Measurements from ENCODE around the gene PIH1D2.
"Not testable (repeated sequence)": the region's sequence is repeated elsewhere in the genome, so short reads cannot be mapped to it uniquely, and the experiment has no call there.

The PIH1D2 gene, protein sequence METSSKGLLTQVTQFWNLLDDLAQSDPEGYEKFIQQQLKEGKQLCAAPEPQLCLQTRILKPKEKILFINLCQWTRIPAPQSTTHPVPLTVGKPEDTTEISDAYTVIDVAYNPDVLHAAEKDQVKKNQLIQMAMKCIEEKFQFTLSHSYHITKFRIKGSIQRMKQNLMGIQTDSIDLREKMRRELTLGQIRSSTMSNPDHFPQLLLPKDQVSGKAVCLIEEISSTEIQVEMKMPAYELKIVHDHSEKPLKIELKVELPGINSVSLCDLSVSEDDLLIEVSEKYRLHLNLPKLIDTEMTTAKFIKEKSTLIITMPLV

GRCh38 chr11:112073941-112074811, at the start of gene PIH1D2, which contains the start of gene NKAPD1:
Gene PIH1D2, minus strand, starts transcription at chr11:112074017. Its CDS starts 843 bp downstream, at chr11:112073174.
Gene NKAPD1, plus strand, starts transcription at chr11:112074299. Its CDS starts 1,276 bp downstream, at chr11:112075575.
- H3K27ac ChIP-seq, result peak within 1 kb of the TSS; percentile 87
- DNase-seq (ENCODE audit: low read depth, low spot score), result peak; percentile 34

- no peak overlapping the region for H3K27ac ChIP-seq
These were observed 49.3 kb upstream of the PIH1D2 start for GRCh38 chr11:112123129-112123528.

DNA sequence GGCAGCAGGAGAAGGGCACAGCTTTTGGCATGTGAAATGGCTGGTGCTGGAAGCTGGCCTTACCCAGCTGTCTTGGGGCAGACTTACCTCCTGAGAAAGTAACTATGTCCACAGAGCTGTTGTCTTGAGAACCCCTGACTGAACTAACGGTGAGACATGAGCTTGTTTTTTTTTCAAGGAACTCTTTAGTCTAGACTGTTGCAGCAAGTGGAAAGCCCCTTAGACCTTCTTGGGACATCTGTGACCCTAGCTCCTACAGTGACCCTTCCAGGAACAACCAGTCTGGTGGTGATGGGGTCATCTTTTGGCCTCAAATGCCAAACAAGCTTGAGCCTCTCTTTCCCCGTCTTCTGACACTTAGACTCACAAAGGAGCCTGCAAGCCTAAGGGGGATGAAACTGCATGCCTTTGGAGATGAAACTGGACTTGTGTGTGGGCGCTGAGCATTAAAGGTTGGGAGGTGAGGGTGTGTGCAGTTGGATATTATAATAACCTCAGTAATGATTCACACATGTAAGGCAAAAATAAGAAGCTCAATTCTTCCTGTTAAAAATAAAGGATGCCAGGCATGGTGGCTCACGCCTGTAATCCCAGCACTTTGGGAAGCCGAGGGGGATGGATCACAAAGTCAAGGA, 48.3 kb upstream of the PIH1D2 start:
- no peak for DNase-seq (ENCODE audit: low read depth, low spot score)
- H3K27ac ChIP-seq, result no peak overlapping the region

More at GRCh38 chr11:112123129-112123528, 49.3 kb upstream of the PIH1D2 start:
- no peak for DNase-seq (ENCODE audit: low read depth, low spot score)

GRCh38 chr11:112118176-112118575, 44.4 kb upstream of the PIH1D2 start:
- no peak for DNase-seq (ENCODE audit: low read depth, low spot score)
- H3K27ac ChIP-seq, result no peak overlapping the region

GRCh38 chr11:112115386-112115785, 41.6 kb upstream of the PIH1D2 start:
- no peak for DNase-seq (ENCODE audit: low read depth, low spot score)
- no peak overlapping the region for H3K27ac ChIP-seq

GRCh38 chr11:112114460-112114859, 40.6 kb upstream of the PIH1D2 start:
- no peak overlapping the region for H3K27ac ChIP-seq
- no peak for DNase-seq (ENCODE audit: low read depth, low spot score)

DNA sequence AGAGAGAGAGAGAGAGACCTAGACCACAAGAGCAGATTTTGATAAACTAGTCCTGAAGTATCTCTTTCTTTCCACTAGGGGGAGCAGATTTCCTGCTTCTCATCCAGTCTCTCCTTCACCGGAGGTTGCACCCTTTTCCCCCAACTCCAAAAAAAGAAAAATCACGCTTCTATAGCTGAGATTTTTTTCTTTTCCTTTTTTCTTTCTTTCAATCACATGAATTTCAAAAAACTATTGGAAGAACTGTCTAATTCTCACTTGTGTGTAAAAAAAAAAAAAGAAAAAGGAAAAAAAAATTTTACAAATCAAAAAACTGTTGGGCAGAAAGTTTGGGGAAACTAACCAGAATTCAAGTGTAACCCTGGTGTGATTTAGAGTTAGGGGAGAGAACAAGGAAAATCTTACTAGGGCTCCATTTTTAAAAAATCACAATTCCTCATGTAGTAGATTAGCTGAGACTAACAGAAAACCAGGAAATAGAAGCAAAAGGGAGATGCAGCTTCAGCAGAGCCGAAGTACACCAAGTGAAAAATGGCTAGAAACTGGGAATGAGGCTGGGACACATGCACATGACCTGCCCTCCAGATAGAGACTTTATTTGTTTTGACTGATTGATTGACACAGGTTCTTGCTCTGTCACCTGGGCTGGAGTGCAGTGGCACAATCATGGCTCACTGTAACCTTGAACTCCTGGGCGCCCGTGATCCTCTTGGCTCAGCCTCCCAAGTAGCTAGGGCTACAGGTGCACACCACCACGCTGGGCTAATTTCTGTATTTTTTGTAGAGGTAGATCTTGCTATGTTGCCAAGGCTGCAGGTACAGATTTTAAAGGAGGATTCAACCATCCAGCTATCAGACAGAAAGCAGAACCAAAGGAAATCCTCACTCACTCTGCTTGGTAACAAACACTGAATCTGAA, 40.0 kb upstream of the PIH1D2 start:
- no peak overlapping the region for H3K27ac ChIP-seq
- DNase-seq (ENCODE audit: low read depth, low spot score), result no peak

GRCh38 chr11:112106070-112106469, 32.3 kb upstream of the PIH1D2 start:
- no peak for DNase-seq (ENCODE audit: low read depth, low spot score)
- H3K27ac ChIP-seq, result no peak overlapping the region

DNA sequence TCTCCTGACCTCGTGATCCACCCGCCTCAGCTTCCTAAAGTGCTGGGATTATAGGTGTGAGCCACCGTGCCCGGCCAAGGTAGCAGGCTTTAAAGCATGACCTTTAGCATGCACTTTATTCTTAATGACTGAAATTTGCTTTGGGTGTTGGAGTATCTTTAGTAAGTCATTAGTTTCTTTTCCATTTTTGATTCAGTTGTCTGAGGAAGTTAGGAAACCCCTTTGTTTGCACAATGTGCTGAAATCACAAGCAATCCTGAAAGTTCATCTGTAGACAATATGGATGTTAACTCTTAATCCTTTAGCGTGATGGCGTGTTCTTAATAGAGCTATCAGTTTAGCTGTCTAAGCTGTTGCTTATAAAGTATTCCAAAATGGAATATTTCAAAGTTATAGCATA, 29.6 kb upstream of the PIH1D2 start:
- H3K27ac ChIP-seq, result no peak overlapping the region
- no peak for DNase-seq (ENCODE audit: low read depth, low spot score)

DNA sequence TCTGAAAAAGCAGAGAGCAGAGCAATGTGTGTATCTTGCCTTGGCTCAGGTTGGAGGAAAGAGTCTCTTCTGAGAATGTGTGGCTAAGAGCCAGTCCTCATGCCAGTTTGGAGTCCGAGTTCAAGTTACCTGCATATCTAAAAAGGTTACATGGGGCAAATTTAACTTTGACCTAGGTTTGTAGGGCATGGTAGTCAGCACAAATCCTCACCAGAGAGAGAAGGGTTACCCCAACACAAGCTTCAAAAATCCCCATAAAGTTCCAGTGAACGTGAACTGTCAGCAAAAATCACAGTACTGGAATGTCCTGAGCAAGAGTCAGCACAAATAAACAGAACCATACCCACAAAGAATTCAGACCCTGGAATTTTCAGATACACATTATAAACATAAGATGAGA, 26.6 kb upstream of the PIH1D2 start:
- no peak for DNase-seq (ENCODE audit: low read depth, low spot score)
- H3K27ac ChIP-seq, result no peak overlapping the region

GRCh38 chr11:112097734-112098528, 24.1 kb upstream of the PIH1D2 start:
- H3K27ac ChIP-seq, result no peak overlapping the region
- DNase-seq (ENCODE audit: low read depth, low spot score), result no peak

DNA sequence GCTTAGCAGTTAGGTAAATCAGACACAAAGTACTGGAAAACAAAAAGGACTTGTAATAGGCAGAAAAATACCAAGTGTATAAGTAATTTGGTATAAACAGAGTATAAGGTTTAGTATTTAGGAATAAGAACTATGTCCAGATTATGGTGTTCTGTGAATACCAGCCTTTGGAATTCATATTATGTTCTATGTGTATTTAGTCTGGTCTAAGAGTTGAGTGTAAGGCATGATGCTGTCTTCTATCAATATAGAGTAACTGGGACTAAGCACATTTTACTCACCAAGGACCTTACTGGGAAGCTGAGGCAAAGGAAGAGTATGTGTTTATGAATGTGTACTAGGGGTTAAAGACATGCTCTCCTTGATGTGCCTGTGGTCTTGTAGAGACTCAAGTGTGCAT, 22.4 kb upstream of the PIH1D2 start:
- no peak overlapping the region for H3K27ac ChIP-seq
- DNase-seq (ENCODE audit: low read depth, low spot score), result no peak

GRCh38 chr11:112095302-112095701, 21.5 kb upstream of the PIH1D2 start:
- DNase-seq (ENCODE audit: low read depth, low spot score); H3K27ac ChIP-seq: not testable (repeated sequence)

DNA sequence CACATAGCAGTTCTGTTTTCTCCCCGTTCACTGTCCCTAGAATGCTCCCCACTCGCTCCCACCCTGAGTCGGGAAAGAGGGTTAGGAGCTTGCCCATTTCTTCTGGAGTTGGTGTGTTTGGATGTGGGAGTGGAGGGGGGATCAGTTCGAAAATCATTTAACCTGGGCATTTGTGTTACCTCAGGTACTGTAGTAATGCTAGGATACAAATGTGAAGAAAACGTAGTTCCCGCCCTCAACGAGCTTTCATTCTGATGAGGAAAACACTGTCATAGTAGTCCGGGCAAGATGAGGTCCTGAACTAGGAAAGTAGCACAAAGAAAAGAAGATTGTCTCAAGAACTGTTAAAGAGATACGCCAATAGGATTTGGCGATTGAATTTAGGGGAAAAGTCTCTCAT, 13.4 kb upstream of the PIH1D2 start:
- no peak for DNase-seq (ENCODE audit: low read depth, low spot score)

GRCh38 chr11:112086422-112087191, 12.8 kb upstream of the PIH1D2 start, which contains the start of the genes SDHD and TIMM8B:
Gene SDHD, plus strand, starts transcription at chr11:112086873. Its CDS starts 35 bp downstream, at chr11:112086908.
Gene TIMM8B, minus strand, starts transcription at chr11:112086756. Its CDS starts 33 bp downstream, at chr11:112086723.
- H3K27ac ChIP-seq, result peak within 1 kb of the TSS; percentile 44
- DNase-seq (ENCODE audit: low read depth, low spot score), result peak; percentile 79

More for the DNA sequence above, 13.4 kb upstream of the PIH1D2 start:
- H3K27ac ChIP-seq, result peak overlapping the region; percentile 44

GRCh38 chr11:112085822-112086421, 12.1 kb upstream of the PIH1D2 start:
- DNase-seq (ENCODE audit: low read depth, low spot score), result no peak
- H3K27ac ChIP-seq, result peak overlapping the region; percentile 44

DNA sequence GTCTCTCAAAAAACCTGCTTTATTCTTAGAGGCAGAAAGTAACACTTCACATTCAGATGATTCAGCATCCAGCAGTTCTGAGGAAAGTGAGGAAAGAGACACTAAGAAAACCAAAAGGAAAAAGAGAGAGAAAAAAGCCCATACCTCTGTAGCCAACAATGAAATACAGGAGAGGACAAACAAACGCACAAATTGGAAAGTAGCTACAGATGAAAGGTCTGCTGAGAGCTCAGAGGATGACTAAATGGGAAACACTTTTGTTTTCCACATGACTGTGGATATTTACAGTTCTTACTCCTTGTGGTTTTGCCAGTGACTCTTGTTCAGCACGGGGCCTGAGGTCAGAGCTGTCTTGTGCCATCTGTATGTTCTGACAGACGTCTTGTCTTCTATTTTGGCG, 8.9 kb upstream of the PIH1D2 start:
- DNase-seq (ENCODE audit: low read depth, low spot score), result peak; percentile 12
- peak overlapping the region; percentile 23 for H3K27ac ChIP-seq

GRCh38 chr11:112062923-112063322, 10.9 kb downstream of the PIH1D2 start:
- no peak for DNase-seq (ENCODE audit: low read depth, low spot score)
- no peak overlapping the region for H3K27ac ChIP-seq

All from epithelial cell of prostate (primary cell).